Measurements from ENCODE around the gene PTPN1.

DNA sequence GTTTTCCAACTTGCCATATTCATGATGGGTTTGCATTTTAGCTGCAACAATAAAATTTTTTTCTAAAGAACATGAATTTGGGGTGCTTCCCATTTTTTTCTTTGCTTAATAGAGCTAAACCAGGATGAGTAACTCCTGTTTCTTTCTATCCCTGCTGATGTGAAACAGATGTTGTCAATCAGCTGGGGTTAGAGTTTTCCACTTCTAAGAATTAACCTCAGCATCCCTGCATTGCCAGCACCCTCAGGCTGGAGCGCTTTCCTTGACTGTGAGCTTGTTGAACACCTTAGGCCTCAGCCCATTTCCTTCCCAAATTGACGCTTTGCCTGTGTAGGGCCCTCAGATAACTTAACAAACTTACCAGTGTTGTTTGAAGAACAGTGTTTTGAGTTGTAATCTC is 74.5 kb downstream of the PTPN1 start:
- TF ChIP-seq EZH2 (IDR thresholded peaks at IDR 0.05; ENCODE audit: borderline replicate concordance, low read length), result no peak
- TF ChIP-seq, protein P1, sequence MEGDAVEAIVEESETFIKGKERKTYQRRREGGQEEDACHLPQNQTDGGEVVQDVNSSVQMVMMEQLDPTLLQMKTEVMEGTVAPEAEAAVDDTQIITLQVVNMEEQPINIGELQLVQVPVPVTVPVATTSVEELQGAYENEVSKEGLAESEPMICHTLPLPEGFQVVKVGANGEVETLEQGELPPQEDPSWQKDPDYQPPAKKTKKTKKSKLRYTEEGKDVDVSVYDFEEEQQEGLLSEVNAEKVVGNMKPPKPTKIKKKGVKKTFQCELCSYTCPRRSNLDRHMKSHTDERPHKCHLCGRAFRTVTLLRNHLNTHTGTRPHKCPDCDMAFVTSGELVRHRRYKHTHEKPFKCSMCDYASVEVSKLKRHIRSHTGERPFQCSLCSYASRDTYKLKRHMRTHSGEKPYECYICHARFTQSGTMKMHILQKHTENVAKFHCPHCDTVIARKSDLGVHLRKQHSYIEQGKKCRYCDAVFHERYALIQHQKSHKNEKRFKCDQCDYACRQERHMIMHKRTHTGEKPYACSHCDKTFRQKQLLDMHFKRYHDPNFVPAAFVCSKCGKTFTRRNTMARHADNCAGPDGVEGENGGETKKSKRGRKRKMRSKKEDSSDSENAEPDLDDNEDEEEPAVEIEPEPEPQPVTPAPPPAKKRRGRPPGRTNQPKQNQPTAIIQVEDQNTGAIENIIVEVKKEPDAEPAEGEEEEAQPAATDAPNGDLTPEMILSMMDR (IDR thresholded peaks at IDR 0.05; ENCODE audit: low read length), result no peak
